GM21576 (cell line): ENCODE data around the gene TMC8.
"Not testable (repeated sequence)": the region's sequence is repeated elsewhere in the genome, so short reads cannot be mapped to it uniquely, and the experiment has no call there.

Experiments
- ATAC-seq: cut with Tn5 transposase; IDR thresholded peaks from one replicate; pipeline ENCODE4 v1.9.1; 2021; ENCODE audit warnings: mild to moderate bottlenecking, moderate library complexity; ENCODE audit not compliant: unreplicated experiment

The TMC8 gene

DNA sequence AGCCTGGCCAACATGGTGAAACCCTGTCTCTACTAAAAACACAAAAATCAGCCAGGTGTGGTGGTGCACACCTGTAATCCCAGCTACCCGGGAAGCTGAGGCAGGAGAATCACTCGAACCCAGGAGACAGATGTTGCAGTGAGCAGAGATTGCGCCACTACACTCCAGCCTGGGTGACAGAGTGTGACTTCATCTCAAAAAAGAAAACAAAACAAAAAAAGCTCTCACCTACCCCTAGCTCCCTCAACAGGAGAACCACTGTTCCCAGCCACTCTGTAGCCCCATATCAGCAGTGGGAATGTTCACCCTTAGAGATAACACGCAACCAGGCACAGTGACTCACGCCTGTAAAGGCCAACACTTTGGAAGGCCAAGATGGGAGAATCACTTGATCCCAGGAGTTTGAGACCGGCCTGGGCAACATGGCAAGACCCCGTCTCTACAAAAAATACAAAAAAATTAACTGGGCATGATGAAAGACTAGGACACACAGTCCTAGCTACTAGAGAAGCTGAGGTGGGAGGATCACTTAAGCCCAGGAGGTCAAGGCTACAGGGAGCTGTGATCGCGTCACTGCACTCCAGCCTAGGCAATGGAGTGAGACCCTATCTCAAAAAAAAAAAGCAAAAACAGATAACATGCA lies 5.4 kb downstream of the TMC8 start:
- no peak for ATAC-seq

DNA sequence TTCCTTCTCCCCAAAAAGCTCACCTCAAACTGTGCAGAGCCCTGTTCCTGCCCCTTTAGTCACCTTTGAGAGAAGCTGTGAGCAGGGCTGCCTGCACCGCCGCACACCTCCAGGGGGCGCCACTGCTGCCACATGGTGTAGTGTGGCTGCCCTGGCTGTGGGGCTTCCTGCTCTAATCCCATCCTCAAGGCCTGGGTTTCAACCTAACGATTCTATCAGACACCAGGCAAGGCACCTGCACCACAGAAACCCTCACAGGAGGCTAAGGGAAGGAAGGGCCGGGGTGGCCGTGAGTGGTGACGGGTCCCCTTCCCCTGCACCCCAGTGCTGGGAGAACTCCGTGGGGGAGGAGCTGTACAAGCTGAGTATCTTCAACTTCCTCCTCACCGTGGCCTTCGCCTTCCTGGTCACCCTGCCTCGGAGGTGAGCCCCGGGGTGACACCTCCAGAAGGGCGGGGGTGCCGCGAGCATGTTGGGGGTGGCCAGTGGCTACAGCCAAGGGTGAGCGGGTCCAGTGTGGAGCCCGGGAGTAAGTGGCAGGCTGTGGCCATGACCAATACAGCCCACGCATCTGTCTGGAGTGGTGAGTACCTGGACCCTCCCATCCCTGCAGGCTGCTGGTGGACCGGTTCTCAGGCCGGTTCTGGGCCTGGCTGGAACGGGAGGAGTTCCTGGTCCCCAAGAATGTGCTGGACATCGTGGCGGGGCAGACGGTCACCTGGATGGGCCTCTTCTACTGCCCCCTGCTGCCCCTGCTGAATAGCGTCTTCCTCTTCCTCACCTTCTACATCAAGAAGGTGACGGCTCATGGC lies 7.0 kb downstream of the TMC8 start:
- ATAC-seq = no peak

DNA sequence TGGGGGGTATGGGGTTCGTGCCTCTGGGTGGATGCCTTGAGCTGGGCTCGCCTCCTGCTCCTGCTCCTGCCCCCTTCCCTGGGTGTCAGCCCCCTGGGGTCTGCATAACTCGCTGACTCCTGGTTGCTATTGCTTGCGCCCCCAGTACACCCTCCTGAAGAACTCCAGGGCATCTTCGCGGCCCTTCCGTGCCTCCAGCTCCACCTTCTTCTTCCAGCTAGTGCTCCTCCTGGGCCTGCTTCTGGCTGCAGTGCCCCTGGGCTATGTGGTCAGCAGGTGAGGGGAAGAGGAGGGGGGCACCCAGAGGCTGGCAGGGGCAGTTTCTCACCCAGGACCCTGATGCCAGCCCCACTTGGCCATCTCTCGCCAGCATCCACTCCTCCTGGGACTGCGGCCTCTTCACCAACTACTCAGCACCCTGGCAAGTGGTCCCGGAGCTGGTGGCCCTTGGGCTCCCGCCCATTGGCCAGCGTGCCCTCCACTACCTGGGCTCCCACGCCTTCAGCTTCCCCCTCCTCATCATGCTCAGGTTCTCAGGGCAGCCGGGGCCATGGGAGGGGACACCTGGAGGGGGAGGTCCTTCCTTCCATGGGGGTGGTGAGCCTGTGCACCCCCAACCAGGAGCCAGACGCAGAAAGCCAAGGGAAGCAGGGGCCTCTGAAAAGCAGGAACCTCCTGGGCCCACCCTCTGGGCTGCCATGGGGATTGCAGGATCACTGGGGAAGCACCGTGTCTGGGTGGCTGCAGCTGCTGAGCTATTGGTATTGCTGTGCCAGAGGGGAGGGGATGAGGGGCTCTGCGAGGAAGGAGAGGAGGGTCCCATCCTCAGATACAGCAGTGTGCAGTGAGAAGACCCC lies 7.9 kb downstream of the TMC8 start:
- ATAC-seq = no peak

DNA sequence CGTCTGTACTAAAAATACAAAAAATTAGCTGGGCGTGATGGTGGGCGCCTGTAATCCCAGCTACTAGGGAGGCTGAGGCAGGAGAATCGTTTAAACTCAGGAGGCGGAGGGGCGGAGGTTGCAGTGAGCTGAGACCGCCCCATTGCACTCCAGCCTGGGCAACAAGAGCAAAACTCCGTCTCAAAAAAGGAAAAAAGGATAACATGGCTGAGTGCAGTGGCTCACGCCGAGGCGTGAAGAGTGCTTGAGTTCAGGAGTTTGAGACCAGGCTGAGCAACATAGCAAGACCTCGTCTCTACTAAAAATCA lies 9.2 kb downstream of the TMC8 start:
- ATAC-seq = not testable (repeated sequence)

DNA sequence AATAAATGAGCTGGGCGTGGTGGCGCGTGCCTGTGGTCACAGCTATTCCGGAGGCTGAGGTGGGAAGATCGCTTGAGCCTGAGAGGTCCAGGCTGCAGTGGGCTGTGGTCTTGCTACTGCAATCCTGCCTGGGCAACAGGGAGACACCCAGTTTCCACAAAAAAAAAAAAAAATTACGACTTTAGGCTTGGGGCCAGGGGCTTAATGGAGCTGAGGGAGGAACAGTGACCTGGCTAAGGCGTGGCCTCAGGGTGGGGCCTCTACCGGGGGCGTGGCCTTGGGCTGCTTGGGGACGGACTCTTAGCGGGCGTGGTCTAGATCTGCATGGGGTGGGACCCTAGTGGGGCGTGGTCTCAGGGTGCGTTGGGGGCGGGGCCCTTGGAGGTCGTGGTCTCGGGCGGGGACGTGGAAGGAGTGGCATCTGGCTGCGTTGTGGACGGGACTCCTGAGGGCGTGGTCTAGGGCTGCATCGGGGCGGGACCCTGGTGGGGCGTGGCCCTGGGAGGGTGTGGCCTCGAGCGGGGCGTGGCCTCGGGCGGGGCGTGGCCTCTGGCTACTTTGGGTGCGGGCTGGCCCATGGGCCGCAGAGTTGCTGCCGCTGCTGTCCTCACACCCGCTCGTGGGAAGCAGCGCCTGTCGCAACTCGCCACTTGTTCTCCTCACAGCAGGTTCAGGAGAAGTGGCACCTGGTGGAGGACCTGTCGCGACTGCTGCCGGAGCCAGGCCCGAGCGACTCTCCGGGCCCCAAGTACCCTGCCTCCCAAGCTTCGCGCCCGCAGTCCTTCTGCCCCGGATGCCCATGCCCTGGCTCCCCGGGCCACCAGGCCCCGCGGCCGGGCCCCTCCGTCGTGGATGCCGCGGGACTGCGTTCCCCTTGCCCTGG lies 9.8 kb downstream of the TMC8 start:
- ATAC-seq = peak; percentile 70

DNA sequence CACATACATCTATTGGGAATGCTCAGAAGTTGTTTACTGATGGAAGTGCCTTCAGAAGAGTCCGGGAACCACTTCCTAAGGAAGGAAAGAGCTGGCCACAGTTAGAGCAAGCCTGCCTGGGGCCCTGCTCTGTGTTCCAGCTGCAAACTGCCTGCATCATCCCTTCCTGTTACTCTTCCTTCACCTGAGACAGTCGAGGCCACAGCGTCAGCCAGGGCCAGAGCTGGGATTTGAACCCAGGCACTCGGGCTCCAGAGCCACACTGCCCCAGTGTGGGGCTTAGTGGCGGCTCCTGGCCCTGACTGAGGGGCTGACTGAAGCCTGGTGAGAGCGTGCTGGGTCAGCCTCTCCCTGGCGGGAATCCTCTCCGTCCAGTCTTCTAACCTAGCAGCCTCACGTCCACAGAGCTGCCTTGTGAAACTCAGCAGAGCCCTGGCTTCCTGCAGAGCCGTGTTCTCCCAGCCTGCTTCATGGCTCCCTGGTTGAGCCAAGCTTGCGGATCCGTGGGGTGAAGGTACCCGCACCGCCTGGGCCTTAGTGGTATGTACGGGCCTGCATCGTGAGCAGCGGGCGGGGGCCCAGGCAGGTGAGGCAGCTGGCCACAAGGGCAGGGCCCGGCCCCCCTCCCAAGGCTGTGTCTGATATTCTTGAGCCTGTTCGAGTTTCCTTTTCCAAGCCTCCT lies 11.0 kb downstream of the TMC8 start:
- no peak for ATAC-seq

DNA sequence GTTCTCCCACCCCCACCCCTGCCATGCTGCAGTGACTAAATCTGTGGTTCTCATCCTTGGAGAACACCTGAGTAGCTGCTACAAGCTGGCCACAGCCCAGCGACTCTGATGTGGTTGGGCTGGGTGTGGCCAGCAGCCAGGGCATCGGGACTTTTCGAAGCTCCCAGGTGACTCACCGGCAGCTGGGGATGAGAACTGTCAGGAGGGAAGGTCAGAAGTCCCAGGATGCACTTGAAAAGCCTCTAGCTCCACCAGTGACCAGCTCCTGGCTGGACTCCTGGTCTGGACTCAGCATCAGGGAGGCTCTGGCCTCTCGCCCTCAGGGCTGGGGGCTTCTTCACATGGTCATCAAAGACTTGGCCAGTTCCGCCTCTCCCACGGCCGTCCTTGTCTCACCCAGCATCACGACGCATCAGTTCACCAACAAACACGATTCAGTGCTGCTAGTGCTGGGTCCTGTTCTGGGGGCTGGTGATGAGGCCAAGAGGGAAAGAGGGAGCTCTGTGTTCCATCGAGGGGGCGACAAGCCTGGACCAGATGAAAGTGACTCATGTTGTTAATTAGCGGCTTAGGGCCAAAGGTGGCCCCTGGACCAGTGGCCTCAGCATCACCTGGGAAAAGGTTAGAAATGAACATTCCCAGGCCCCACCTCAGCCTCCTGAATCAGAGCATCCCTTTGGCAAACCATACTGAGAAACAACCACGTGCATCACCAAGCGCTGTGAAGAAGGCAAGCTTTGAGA lies 11.7 kb downstream of the TMC8 start:
- ATAC-seq = no peak

DNA sequence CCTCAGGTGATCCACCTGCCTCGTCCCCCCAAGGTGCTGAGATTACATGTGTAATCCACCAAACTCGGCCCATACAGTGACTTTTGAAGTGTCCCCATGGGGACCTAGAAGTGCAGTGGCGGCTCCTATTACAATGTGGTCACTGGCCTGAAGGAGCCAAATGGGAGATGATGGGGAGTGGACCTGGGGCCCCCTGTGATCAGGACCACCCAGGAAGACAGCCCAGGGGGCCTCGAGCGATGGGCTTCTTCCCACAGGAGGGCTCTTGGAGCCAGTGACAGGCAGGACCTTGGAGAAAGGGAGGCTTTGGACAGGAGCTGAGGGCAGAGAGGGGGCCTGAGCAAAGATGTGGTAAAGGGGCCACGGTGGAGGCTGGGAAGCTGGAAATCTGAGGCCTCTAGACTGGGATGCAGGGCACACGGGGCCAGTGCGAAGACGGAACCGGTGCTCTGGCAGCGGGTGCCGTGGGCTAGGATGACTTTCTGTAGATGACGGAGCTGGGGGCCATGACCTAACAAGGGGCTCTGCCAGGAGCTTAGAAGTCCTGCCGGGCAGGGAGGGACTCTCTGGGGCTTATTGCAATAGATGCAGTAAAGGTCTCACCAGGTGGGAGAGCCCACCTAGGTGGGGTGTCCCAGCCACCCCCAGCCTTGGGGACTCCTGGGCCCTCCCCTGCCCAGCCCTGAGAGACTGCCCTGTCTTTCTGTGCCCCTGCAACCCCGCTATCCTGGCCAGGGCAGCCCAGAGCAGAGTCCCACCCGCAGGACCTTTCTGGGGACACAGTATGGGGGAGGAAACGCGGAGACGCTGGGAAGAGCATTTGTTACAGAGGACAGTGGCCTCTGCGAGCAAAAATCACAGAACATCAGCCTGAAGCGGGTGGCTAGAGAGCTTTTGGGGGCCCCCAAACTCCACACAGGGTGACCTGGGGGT lies 12.9 kb downstream of the TMC8 start:
- ATAC-seq = no peak

DNA sequence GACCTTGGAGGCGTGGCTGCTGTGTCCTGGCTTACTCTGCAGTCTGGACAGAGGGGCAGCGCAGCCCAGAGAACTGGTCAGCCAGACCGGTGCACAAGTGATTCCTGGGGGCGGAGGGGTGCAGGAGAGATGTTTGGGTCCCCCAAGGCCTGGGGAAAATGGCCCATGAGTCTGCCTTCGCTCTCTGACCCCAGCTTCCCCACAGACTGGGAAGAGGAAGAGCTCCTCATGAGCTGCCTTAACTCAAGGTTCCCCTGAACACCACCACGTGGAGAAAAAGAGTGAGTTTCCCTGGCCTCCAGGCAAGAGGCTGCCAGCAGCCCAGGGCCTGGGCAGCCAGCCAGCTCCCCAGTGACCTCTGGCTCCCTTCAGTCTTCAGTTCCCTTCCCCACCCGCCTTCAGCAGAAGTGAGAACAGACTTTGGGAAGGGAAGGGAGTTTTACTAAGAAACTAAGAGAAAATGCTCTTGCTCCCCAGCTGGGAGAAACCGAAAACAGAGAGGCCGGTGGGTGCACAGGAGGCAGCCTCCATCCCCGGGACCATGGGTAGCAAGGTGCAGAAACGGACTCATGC lies 13.7 kb downstream of the TMC8 start:
- no peak for ATAC-seq

DNA sequence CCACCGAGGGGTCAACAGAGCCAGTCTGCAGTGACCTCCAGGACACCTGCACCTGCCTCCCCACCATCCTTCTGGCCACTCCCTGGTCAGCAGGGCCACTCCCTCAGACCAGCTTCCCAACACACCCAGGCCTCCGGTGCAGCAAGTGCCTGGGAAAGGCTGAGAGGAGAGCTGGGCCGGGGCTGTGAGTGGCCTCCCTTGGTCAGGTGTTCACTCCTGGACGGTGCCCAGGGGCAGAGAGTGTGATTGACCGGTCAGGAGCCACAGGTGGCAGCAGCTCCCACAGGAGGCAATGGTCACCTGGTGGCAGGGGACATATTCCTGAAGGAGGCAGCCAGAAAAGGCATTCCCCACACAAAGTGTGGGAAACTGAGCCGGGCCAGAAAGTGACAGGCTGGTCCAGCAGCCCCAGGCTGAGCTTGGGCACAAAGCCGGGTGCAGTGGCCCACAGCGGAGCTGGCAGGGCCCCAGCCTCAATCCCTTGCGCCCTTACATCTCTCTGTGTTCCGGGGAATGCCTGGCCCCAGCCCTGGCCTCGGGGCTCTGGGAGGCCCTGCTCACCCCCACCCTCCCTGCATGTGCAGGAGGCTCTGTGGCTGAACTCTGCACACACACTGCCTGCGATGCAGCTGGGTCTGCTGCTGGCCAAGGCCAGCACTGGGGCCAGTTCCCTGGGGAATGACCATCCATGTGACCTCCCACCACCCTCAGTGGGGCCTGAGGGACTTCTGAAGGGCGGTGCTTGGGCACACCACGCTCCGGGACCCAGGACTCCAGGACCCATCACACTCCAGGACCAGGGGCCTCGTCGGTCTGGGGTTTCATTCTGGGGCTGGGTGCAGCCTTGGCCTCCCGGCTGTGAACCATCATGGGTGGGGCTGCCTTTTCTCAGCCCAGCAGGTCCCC lies 14.4 kb downstream of the TMC8 start:
- ATAC-seq = no peak

DNA sequence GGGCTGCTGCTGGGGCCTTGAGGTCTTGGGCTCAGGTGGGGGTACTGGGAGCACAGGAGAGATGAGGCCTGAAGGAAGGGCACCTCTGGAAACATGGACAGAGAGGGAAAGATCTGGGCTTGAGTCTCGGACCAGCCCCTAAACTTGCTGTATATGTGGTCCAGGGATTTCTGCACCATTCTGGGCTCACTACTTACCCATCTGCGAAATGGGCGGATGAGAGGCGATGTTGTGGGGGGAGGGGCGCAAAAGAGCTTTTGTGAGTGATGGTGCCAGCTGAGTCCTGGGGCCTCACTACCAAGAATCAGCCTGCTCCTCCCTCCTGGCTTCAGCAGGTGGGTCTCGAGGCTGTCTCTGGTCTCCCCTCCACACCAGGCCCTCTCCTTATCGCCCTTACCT lies 15.9 kb downstream of the TMC8 start:
- no peak for ATAC-seq

DNA sequence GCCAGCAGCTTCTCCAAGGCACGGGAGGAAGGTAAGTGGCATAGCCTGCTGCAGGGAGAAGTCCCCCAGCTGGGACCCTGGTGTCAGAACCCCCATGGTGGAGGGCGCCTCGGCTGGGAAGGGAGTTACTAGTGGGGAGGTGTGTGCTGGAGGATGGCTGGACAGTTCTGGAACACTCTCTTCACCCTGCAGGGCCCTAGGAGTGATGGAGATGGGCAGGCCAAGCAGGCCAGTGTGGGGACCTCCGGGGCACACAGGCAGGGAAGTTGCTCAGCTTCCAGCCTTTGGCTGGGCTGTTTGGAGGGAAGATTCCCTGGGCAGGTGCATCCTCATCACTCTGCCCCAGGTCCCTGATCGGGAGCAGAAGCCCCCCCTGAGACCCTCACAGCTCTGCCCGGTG lies 16.3 kb downstream of the TMC8 start:
- no peak for ATAC-seq

DNA sequence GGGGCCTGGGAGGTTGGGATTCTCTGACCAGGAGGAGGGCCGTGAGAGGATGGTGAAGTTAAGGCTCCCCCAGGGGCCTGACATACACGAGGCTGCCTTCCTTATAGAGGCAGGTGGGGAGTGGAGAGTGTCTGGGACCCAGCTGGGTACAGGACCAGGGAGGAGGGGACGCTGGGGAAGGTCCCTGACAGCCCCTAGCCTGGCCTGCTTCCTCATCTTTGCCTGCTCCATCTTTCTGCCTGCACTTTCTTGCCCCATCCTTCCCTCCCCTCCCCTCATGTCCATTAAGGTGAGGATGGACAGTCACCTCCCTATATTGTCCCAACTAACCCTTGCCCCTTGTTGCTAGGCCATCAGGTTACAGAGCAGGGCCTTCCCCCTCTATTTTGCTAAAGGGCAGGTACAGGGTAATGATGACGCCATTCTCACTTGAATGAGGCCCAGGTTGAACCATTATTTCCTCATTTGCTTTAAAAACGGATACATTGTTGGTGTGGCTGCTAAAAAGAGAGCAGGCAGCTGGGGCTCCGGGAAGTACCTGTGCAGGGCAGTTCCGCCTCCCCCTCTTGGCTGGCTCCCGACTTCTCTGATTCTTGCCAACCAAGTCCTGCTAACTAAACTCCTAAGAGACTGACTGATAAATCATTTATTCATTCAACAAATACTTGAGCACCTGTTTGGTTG lies 16.9 kb downstream of the TMC8 start:
- peak; percentile 46 for ATAC-seq

DNA sequence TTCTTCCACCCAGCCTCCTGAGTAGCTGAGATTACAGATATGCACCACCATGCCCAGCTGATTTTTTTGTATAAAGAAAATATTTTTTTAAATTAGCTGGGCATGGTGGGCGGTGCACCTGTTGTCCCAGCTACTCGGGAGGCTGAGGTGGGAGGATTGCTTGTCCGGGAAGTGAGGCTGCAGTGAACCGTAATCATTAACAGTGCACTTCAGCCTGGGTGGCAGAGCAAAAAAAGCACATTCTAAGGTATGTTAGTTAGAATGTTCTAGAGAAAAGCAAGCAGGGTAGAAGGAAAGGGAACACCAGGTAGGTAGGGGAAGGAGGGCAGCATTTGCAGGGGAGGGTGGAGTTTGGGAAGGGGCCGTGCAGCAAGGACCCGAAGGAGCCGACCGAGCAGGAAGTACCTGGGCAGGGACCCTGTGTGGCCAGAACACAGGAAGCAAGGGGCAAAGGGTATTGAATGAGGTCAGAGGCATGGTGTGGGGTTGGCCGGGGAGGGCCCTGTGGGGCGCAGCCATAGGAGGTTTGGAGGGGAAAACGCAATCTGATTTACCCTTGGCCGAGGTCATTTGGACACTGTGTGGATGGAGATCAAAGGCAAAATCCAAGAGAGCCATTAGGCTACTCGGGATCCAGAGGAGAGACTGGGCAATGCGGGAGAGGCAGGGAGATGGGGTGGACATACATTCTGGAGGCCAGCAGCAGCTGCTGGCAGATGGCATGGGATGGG lies 17.9 kb downstream of the TMC8 start:
- no peak for ATAC-seq

DNA sequence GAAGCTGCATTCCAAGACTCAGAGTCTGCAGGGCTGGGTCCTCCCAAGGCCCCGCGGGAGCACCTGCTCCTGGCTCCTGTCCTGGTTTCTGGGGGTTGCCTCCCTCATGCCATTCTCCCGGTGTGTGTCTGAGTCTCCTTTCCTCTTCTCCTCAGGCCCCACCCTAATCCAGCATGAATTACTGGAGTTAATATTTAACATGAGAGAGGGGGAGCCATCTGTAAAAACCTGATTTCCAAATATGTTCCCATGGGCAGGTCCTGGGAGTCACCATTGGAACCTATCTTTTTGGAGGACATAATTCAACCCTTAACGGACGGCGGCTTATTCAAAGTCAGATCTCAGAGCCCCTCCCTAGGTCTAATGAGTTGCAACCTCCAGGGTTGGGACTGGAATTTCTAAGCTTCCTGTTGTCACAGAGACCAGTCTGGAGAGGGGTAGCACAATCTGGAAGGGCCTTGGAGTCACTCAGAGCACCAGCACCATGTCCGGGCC lies 21.0 kb downstream of the TMC8 start:
- ATAC-seq = no peak
